DOHH2 (cell line): Measurements from ENCODE around the gene CATSPERZ.
A peak's percentile ranks its signal among the peaks of the same experiment; 100 is the strongest.
"Not testable (repeated sequence)": the region's sequence is repeated elsewhere in the genome, so short reads cannot be mapped to it uniquely, and the experiment has no call there.

Experiments
- H3F3A ChIP-seq: fragments of 200-600 bp; sonication (generic), shearing (Covaris generic); 2 replicates; pipeline ENCODE4 v1.6.0; 2016; ENCODE audit warnings: antibody characterized with exemption, mild to moderate bottlenecking; ENCODE audit not compliant: control insufficient read depth, insufficient read depth
- H3K27ac ChIP-seq: fragments of 200-600 bp; sonication (generic); 2 replicates; pipeline ENCODE4 v1.5.1; 2014; ENCODE audit warnings: low read depth, mild to moderate bottlenecking, low read length, moderate library complexity
- H3K27me3 ChIP-seq: fragments of 200-600 bp; sonication (generic); 2 replicates; pipeline ENCODE4 v1.6.1; 2014; ENCODE audit warnings: mild to moderate bottlenecking, low read length, mixed read lengths; ENCODE audit not compliant: control insufficient read depth
- H3K36me3 ChIP-seq: fragments of 200-600 bp; sonication (generic); 2 replicates; pipeline ENCODE4 v1.6.1; 2014; ENCODE audit warnings: mild to moderate bottlenecking, low read length, moderate library complexity, mixed read lengths; ENCODE audit not compliant: control insufficient read depth
- H3K4me1 ChIP-seq: fragments of 200-600 bp; sonication (generic); 2 replicates; pipeline ENCODE4 v1.6.1; 2014; ENCODE audit warnings: mild to moderate bottlenecking, low read length, mixed read lengths; ENCODE audit not compliant: control insufficient read depth
- H3K4me2 ChIP-seq: fragments of 200-600 bp; sonication (generic); 2 replicates; pipeline ENCODE4 v1.6.0; 2014; ENCODE audit warnings: mild to moderate bottlenecking, low read length, moderate library complexity
- H3K4me3 ChIP-seq: fragments of 200-600 bp; sonication (generic); 2 replicates; pipeline ENCODE4 v1.5.1; 2014; ENCODE audit warnings: mild to moderate bottlenecking, low read length, mixed read lengths
- H3K79me2 ChIP-seq: fragments of 200-600 bp; sonication (generic); 2 replicates; pipeline ENCODE4 v1.6.1; 2014; ENCODE audit warnings: mild to moderate bottlenecking, low read length, mixed read lengths; ENCODE audit not compliant: control insufficient read depth
- H3K9me2 ChIP-seq: fragments of 200-600 bp; sonication (generic); replicated peaks from 2 replicates; pipeline ENCODE4 v1.6.1; 2014; ENCODE audit warnings: mild to moderate bottlenecking, low read length, mixed read lengths; ENCODE audit not compliant: control insufficient read depth
- H3K9me3 ChIP-seq: fragments of 200-600 bp; sonication (generic); 2 replicates; pipeline ENCODE4 v1.6.1; 2014; ENCODE audit warnings: antibody characterized with exemption, low read length, mixed read lengths; ENCODE audit not compliant: control insufficient read depth, insufficient read depth
- H4K20me1 ChIP-seq: fragments of 200-600 bp; sonication (generic); 2 replicates; pipeline ENCODE4 v1.6.0; 2014; ENCODE audit warnings: low read depth, mild to moderate bottlenecking, antibody characterized with exemption, low read length, moderate library complexity; ENCODE audit not compliant: control insufficient read depth, insufficient read depth
- EZH2phosphoT487 ChIP-seq: fragments of 200-600 bp; sonication (generic); IDR thresholded peaks from 2 replicates; pipeline ENCODE4 v1.6.1; 2017; ENCODE audit warnings: borderline replicate concordance, mild to moderate bottlenecking, antibody characterized with exemption, low read length, moderate library complexity, mixed read lengths
- TF ChIP-seq, protein P1 (sequence below): fragments of 200-600 bp; sonication (generic); IDR thresholded peaks from one replicate; pipeline ENCODE4 v1.5.1; 2014; ENCODE audit warnings: antibody characterized with exemption, mild to moderate bottlenecking, low read depth, low read length; ENCODE audit not compliant: poor library complexity, severe bottlenecking

Gene CATSPERZ

DNA sequence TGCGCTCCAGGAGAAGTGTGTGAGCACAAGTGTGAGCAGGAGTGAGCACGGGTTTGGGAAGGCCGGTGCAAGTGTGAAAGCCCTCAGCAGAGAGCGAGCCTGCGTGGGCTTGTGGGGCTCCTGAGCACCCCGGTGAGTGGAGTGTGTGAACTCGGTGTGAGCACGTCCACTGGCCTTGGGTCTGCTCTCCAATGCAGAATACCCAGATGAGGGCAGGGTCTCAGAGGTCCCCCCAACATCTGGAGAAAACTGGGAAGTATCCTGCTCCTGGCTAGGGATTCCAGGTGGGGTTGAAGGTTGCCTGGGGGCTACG, 6.4 kb downstream of the CATSPERZ start:
- peaks cover 26% of the 10 kb centered on the region for H3K4me1 ChIP-seq
- H3K9me2 ChIP-seq: no peaks in the 10 kb centered on the region
- H4K20me1 ChIP-seq: no peaks in the 10 kb centered on the region
- peaks cover 38% of the 10 kb centered on the region for H3K36me3 ChIP-seq
- H3K79me2 ChIP-seq: peaks cover 52% of the 10 kb centered on the region
- peak overlapping the region; percentile 63 for H3K27ac ChIP-seq
- H3K27me3 ChIP-seq: no peaks in the 10 kb centered on the region
- TF ChIP-seq EZH2phosphoT487: no peak
- TF ChIP-seq, protein P1, sequence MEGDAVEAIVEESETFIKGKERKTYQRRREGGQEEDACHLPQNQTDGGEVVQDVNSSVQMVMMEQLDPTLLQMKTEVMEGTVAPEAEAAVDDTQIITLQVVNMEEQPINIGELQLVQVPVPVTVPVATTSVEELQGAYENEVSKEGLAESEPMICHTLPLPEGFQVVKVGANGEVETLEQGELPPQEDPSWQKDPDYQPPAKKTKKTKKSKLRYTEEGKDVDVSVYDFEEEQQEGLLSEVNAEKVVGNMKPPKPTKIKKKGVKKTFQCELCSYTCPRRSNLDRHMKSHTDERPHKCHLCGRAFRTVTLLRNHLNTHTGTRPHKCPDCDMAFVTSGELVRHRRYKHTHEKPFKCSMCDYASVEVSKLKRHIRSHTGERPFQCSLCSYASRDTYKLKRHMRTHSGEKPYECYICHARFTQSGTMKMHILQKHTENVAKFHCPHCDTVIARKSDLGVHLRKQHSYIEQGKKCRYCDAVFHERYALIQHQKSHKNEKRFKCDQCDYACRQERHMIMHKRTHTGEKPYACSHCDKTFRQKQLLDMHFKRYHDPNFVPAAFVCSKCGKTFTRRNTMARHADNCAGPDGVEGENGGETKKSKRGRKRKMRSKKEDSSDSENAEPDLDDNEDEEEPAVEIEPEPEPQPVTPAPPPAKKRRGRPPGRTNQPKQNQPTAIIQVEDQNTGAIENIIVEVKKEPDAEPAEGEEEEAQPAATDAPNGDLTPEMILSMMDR: no peak
- no peaks in the 10 kb centered on the region; the same call in 1 of the 2 replicates for H3F3A ChIP-seq
- H3K9me3 ChIP-seq: no peaks in the 10 kb centered on the region
- H3K4me3 ChIP-seq: peak overlapping the region; percentile 99
- H3K4me2 ChIP-seq: peak overlapping the region; percentile 87

DNA sequence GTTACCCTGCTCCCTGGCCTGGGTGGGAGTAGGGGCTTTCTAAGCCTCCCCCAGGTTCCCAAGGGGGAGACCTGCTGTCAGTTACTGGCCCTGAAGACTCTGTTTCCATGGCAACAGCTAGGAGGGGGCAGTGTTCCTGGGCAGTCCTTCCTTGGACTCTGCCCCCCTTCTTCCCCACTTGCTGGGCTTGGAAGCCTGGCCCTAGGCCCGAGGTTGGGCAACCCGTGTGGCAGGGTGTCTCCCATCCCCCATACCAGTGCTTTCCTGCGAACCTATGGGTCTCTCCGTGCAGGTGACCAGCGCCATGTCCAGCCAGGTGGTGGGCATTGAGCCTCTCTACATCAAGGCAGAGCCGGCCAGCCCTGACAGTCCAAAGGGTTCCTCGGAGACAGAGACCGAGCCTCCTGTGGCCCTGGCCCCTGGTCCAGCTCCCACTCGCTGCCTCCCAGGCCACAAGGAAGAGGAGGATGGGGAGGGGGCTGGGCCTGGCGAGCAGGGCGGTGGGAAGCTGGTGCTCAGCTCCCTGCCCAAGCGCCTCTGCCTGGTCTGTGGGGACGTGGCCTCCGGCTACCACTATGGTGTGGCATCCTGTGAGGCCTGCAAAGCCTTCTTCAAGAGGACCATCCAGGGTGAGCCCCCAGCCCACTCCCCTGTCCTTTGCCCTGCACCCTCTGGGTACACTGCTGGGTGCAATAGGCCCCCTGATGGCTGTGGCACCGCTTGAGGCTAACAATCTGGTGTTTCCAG, 6.9 kb downstream of the CATSPERZ start:
- no peaks in the 10 kb centered on the region for H4K20me1 ChIP-seq

DNA sequence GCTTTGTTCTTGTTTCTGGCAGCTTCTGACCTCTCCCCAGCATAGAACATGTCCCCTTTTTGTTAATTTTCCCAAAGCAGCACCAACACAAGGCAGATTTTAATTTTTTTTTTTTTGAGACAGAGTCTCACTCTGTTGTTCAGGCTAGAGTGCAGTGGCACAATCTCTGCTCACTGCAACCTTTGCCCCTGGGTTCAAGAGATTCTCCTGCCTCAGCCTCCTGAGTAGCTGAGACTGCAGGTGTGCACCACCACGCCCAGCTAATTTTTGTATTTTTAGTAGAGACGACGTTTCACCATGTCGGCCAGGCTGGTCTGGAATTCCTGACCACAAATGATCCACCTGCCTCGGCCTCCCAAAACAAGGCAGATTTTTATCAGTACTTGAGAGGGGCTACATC, 7.6 kb downstream of the CATSPERZ start:
- Histone ChIP-seq H3K36me3 (peaks cover 44% of the 10 kb centered on the region), H3K4me1 (peaks cover 26% of the 10 kb centered on the region), H3K4me2 (peak overlapping the region; percentile 87; the same call in 1 of the 2 replicates), H3K79me2 (peaks cover 56% of the 10 kb centered on the region)
- not testable (repeated sequence) for H3K27me3 ChIP-seq, H3K4me3 ChIP-seq, H3F3A ChIP-seq, H3K9me2 ChIP-seq, H3K9me3 ChIP-seq, H3K27ac ChIP-seq, H4K20me1 ChIP-seq

More for the DNA sequence above, 6.9 kb downstream of the CATSPERZ start:
- Histone ChIP-seq H3K4me1 (peaks cover 26% of the 10 kb centered on the region), H3K9me3 (no peaks in the 10 kb centered on the region), H3K9me2 (no peaks in the 10 kb centered on the region), H3K27ac (peak overlapping the region; percentile 63), H3K4me2 (peak overlapping the region; percentile 87), H3F3A (no peaks in the 10 kb centered on the region; the same call in 1 of the 2 replicates), H3K79me2 (peaks cover 52% of the 10 kb centered on the region), H3K36me3 (peaks cover 38% of the 10 kb centered on the region), H3K27me3 (no peaks in the 10 kb centered on the region), H3K4me3 (peak overlapping the region; percentile 99)
- TF ChIP-seq, protein P1: no peak
- TF ChIP-seq EZH2phosphoT487: no peak

DNA sequence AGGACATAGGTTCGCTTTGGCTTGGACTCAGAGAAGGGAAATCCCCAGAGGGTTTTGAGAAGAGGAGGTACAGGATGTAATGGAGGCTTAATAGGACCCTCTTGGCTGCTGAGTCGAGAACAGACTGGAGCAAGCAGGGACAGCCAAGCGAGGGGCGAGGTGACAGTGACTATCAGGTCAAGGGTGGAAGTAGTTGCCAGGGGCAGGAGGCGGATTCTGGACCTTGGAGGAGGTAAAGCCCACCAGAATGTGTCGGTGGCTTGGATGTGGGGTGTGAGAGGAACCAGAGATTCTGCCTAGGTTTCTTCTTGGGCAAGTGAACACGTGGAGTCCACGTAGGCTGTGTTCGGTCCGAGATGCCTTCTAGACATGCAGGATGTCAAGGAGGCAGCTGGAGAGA, 12.8 kb downstream of the CATSPERZ start:
- no peak overlapping the region for H3K4me2 ChIP-seq
- no peak overlapping the region for H3K27ac ChIP-seq
- H4K20me1 ChIP-seq: no peaks in the 10 kb centered on the region
- H3K9me3 ChIP-seq: no peaks in the 10 kb centered on the region
- H3K4me1 ChIP-seq: peaks cover 21% of the 10 kb centered on the region
- no peaks in the 10 kb centered on the region for H3K9me2 ChIP-seq
- no peaks in the 10 kb centered on the region for H3K27me3 ChIP-seq
- peaks cover 19% of the 10 kb centered on the region for H3F3A ChIP-seq
- TF ChIP-seq, protein P1: no peak
- TF ChIP-seq EZH2phosphoT487: no peak
- peaks cover 62% of the 10 kb centered on the region for H3K79me2 ChIP-seq
- no peak overlapping the region for H3K4me3 ChIP-seq
- H3K36me3 ChIP-seq: peaks cover 58% of the 10 kb centered on the region
